K562 treated with DMSO at 1 percent for 24 hours (cell line): ENCODE data around the gene SLC35B2. TPM values are rescaled to one million over a fixed set of nuclear protein-coding genes. Genes with fewer than 3 reads are reported as not detected.

ENCODE experiments used
- total RNA-seq: library from RNA; unstranded; fragments of 300-600 nt; gene quantifications from 2 replicates; pipeline ENCODE4 v1.2.3, GENCODE V29; 2022; ENCODE audit warnings: low read depth; ENCODE audit not compliant: insufficient read depth

The SLC35B2 gene, protein sequence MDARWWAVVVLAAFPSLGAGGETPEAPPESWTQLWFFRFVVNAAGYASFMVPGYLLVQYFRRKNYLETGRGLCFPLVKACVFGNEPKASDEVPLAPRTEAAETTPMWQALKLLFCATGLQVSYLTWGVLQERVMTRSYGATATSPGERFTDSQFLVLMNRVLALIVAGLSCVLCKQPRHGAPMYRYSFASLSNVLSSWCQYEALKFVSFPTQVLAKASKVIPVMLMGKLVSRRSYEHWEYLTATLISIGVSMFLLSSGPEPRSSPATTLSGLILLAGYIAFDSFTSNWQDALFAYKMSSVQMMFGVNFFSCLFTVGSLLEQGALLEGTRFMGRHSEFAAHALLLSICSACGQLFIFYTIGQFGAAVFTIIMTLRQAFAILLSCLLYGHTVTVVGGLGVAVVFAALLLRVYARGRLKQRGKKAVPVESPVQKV
- 96.5 and 104 TPM in 2 replicates for total RNA-seq

DNA sequence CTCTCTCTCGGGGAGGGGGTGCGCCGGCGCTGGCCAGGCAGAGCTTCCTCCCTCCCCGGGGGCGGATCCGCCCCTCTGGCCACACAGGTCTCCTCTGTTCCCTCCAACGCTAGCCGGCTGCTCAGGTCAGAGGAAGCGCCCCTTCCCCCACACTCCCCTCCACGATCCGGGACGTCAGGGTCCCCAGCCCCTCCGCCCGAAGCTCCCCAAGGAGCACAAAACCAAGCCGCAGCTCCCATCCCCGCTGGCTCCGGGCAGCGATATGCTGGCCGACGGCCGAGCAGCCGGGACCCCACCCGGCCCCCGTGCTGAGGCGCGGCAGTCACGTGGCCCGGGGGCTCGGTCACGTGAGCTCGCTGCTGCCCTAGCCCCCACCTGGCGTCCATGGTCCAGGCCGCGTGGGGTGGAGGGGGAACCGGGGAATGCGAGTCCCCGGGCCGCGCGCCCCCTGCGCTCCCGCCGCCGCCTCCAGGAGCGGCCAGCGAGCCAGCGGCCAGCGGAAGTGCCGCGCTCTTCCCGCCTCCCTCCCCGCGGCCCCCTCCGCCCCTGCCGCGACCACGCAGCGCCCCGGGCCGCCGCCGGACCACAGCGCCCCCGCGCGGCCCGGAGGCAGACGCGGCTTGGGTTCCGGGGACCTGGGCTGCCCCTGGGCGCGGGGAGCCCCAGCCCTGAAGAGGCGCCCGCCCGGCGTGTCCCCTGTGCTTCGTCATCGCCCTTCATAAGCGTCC, at the start of gene SLC35B2:
Gene SLC35B2, minus strand, starts transcription at position 504 of the 728 bp plus-strand sequence. Its CDS starts 118 bp downstream, at position 386.

DNA sequence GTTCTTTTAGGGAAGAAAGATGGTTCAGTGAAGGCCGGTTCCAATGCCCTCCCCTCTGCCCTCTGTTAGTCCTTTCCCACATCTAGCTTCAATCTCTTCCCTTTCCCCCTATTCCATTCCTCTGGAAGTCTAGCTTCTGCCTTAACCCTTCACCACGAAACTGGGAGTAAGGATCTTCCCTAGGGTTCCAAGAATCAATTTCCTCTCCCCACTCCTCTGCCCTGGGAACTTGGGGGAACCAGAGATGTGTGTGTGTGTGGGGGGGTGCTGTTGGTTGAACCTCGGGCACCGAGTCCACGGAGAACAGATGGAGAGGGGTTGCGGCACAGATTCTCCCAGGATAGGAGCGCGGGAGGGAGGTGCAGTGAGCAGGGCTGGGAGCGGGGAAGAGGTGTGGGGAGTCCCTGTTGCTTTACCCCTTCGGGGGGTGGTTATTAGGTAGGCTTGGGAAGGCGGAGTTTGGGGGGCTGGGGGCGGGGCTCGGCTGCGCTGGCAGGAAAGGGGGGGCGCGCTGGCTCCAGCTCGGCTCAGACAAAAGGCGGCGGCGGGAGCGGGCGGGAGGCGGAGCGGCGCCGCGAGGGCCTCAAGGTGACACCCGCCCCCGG, 12.7 kb upstream of the SLC35B2 start, which contains the start of gene TMEM151B:
Gene TMEM151B, plus strand, starts transcription at position 530 of the 605 bp plus-strand sequence. CDS start 293 bp downstream, outside the sequence.

DNA sequence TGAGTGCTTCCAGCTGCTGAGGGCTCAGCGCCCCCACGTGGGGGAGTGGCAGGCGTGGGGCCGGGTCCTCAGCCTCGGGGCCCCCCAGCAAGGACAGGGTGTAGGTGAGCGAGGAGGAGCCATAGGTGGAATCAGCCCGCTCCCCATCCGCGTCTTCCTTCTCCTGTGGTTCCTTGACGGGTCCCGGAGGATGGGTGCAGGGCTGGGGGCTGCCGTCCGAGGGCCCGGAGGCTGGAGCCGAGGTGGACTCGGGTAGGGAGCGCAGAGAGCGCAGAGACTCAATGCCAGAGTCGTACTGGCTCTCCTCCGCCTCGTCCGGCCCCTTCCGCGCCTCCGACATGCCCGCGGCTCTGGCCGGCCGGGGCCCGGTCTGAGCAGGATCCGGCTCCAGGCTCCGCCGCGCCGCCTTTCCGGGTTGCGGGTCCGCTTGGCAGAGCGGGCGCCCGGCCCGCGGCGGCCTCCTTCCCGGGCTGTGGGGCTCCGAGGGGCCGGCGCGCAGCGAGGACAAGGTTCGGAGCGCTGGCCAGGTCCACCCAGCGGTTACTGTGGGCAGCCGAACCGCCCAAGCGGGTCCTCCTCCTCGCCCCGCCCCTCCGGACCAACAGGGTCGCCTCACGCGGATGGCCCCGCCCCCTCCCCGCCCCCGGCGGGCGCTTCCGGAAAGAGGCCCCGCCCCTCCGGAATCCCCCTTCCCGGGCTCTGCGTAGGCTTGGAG, 7.8 kb upstream of the SLC35B2 start, which contains the start of gene NFKBIE:
Gene NFKBIE, minus strand, starts transcription at position 545 of the 715 bp plus-strand sequence. Its CDS starts 205 bp downstream, at position 340.

DNA sequence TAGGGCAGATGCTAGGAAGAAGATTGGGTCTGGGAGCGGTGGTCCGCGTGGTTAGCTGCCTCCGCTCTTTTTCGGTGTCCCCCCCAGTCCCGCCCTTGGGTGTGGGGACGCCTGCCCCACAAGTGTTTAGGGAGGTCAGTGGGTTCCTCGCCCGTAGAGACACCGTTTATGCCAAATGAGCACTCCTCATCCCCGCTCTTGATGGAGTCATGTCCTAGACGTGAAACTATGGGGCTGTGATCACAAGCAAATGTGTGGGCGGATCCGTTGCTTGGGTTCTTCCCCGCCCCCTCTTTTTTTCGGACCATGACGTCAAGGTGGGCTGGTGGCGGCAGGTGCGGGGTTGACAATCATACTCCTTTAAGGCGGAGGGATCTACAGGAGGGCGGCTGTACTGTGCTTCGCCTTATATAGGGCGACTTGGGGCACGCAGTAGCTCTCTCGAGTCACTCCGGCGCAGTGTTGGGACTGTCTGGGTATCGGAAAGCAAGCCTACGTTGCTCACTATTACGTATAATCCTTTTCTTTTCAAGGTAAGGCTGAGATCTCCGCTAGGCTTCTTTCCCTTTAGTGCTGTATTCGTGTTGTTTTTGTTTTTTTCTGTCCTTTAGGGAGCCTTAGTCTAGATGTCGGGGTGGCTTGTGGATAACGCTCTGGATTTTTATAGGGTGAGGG, 10.5 kb downstream of the SLC35B2 start, which contains the start of gene HSP90AB1:
Gene HSP90AB1, plus strand, starts transcription at position 439 of the 675 bp plus-strand sequence. CDS start 1,529 bp downstream, outside the sequence.

DNA sequence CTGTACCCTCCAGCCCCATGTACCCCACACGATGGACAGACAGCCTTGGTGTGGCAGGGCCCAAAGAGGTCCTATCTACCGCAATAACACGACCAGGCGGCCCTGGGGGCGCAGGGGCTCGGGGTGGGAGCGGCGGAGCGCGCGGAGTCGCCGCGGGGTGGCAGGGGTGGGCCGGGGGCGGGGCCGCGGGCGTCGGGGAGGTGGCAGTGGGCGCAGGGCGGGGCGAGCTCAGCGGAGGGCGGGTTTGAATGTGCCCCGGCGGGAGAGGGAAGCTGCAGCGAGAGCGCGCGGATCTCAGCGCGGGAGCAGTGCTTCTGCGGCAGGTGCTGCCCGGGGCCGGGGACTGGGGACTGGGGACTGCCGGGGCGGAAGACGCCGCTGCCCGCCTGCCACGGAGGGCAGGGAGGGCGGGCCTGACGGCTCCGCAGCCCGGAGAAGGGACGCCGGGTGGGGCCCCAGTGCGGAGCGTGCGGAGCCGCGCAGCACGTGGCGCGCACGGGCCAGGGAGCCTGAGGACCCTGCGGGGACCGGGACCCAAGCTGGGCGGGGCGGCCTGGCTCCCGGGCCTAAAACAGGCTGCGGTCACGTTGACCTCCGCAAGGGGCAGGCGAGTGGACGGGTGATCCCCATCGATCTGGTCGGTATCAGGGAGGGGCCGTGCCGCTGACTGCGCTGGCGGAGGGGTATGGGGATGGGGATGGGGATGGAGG, 33.9 kb downstream of the SLC35B2 start, which contains the start of gene SLC29A1:
Gene SLC29A1, plus strand, starts transcription at position 277 of the 710 bp plus-strand sequence. CDS start 3,719 bp downstream, outside the sequence.

DNA sequence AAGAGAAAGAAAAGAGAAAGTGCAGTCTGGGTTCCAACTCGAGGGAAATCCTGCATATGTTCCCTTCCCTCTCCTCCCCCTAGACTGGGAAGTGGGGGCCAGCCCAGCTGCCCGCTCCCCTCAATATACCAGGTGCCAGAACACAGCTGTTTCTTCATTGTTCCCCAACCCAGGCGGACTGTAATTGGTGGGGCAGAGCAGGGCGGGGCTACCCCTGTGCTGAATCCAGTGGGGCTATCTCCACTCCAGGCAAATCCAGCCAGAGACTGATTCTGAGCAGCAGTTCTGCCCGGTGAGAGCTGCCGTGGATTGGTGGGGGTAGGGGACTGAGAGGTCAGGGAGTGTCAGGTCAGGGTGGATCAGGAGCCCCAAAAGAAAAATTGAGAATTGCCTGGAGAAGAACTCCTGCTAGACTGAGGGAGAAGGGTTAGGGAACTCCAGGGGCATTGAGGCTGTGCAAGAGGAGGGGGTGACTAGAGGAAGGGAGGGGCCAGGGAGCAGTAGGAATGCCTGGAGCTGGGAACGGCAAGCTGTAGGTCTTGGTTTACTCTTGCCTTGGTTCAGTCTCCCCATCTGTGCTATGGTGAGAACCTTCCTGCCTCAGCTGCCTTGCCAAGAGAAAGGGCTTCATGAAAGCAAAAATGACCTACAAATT, 40.5 kb downstream of the SLC35B2 start, which contains the start of gene MYMX:
Gene MYMX, plus strand, starts transcription at position 250 of the 655 bp plus-strand sequence. CDS start 546 bp downstream, outside the sequence.

Other genes with a start within 250 kb of the SLC35B2 start
- 141 and 161 TPM in 2 replicates for gene MRPL14, start 130.1 kb downstream of the SLC35B2 start, total RNA-seq
- 62.8 and 66.6 TPM in 2 replicates for gene TMEM63B, start 130.0 kb downstream of the SLC35B2 start, total RNA-seq
- not detected in 2 replicates for gene CAPN11, start 98.7 kb downstream of the SLC35B2 start, total RNA-seq
- not detected in 2 replicates for gene MYMX, start 40.6 kb downstream of the SLC35B2 start, total RNA-seq
- 193 and 196 TPM in 2 replicates for gene SLC29A1, start 33.9 kb downstream of the SLC35B2 start, total RNA-seq
- gene HSP90AB1, start 10.4 kb downstream of the SLC35B2 start, total RNA-seq, result 1,001 and 1,023 TPM in 2 replicates
- gene NFKBIE, start 8.0 kb upstream of the SLC35B2 start, total RNA-seq, result 52.3 and 56.0 TPM in 2 replicates
- gene TMEM151B, start 12.9 kb upstream of the SLC35B2 start, total RNA-seq, result not detected in 2 replicates
- 26.6 and 27.1 TPM in 2 replicates for gene AARS2, start 55.8 kb upstream of the SLC35B2 start, total RNA-seq
- gene SPATS1, start 85.1 kb upstream of the SLC35B2 start, total RNA-seq, result not detected in 2 replicates
- gene CDC5L, start 130.2 kb upstream of the SLC35B2 start, total RNA-seq, result 20.0 and 22.1 TPM in 2 replicates